Activated CD4-positive, alpha-beta T cell treated with anti-CD3 and anti-CD28 coated beads, Interleukin-2, amount 10 ng/mL, durations not matched to agents 7 days and 5 days (primary cell): ENCODE measurements around the gene SLC6A13. TPM values are rescaled to one million over a fixed set of nuclear protein-coding genes. Genes with fewer than 3 reads are reported as not detected.

Source experiments
- CTCF ChIA-PET: fragments of 350-600 bp; sonication (Branson Sonifier 250); formaldehyde crosslinking; loops from one replicate; lab custom pipeline; 2021; ENCODE audit warnings: antibody characterized with exemption; lab: Charles Lee
- POLR2A ChIA-PET: fragments of 350-600 bp; sonication (Branson Sonifier 250); formaldehyde crosslinking; loops from one replicate; lab custom pipeline; 2021; ENCODE audit warnings: antibody characterized with exemption; lab: Charles Lee
- DNase-seq: peaks from one replicate; pipeline ENCODE4 v3.0.0-alpha.2; 2020
- H3K27ac Mint-ChIP-seq: one replicate; pipeline ENCODE4 v1.8.0; 2021; ENCODE audit warnings: mild to moderate bottlenecking, moderate library complexity, mixed read lengths
- H3K27me3 Mint-ChIP-seq: one replicate; pipeline ENCODE4 v1.8.0; 2021; ENCODE audit warnings: mixed read lengths
- H3K36me3 Mint-ChIP-seq: one replicate; pipeline ENCODE4 v1.8.0; 2021; ENCODE audit warnings: low read depth, mixed read lengths
- H3K4me1 Mint-ChIP-seq: one replicate; pipeline ENCODE4 v1.8.0; 2021; ENCODE audit warnings: mixed read lengths
- H3K4me3 Mint-ChIP-seq: one replicate; pipeline ENCODE4 v1.8.0; 2021; ENCODE audit warnings: mild to moderate bottlenecking, moderate library complexity, mixed read lengths
- H3K9me3 Mint-ChIP-seq: one replicate; pipeline ENCODE4 v1.8.0; 2021; ENCODE audit warnings: mixed read lengths
- total RNA-seq, 2 experiments: library from RNA; stranded (reverse); gene quantifications; one replicate each; pipeline ENCODE4 v1.2.3, GENCODE V29; 2021

The SLC6A13 gene
- total RNA-seq, 2 experiments from 2014 or later = 0.15 to 0.19 TPM

- no peak overlapping the region for H3K4me3 Mint-ChIP-seq
- no peaks in the 10 kb centered on the region for H3K27me3 Mint-ChIP-seq
Observed at GRCh38 chr12:174124-174523, 88.5 kb downstream of the SLC6A13 start.

GRCh38 chr12:172732-173161 is 89.9 kb downstream of the SLC6A13 start:
- no peaks in the 10 kb centered on the region for H3K36me3 Mint-ChIP-seq
- no peak overlapping the region for H3K27ac Mint-ChIP-seq
- no peaks in the 10 kb centered on the region for H3K27me3 Mint-ChIP-seq
- ChIA-PET CTCF (no interaction called here), POLR2A (no interaction called here)
- no peak for DNase-seq
- no peaks in the 10 kb centered on the region for H3K9me3 Mint-ChIP-seq
- H3K4me1 Mint-ChIP-seq = peaks cover 16% of the 10 kb centered on the region
- H3K4me3 Mint-ChIP-seq = no peak overlapping the region

More at GRCh38 chr12:174124-174523, 88.5 kb downstream of the SLC6A13 start:
- H3K9me3 Mint-ChIP-seq = no peaks in the 10 kb centered on the region
- POLR2A ChIA-PET = no interaction called here
- DNase-seq = no peak
- peaks cover 7% of the 10 kb centered on the region for H3K4me1 Mint-ChIP-seq
- CTCF ChIA-PET = no interaction called here
- H3K36me3 Mint-ChIP-seq = no peaks in the 10 kb centered on the region
- H3K27ac Mint-ChIP-seq = no peak overlapping the region

GRCh38 chr12:171743-172676 is 90.6 kb downstream of the SLC6A13 start:
- Mint-ChIP-seq H3K36me3 (no peaks in the 10 kb centered on the region), H3K27ac (no peak overlapping the region), H3K9me3 (no peaks in the 10 kb centered on the region), H3K4me1 (peaks cover 16% of the 10 kb centered on the region), H3K27me3 (no peaks in the 10 kb centered on the region), H3K4me3 (no peak overlapping the region)
- no peak for DNase-seq
- ChIA-PET CTCF (interaction anchor here (0.9 kb wide), 1 partner anchor 40 kb away, joined by 3 read pairs; no protein-coding TSS in a partner anchor), POLR2A (interaction anchor here (0.6 kb wide), 1 partner anchor 61 kb away, joined by 3 read pairs; no protein-coding TSS in a partner anchor)

GRCh38 chr12:171276-171675 is 91.4 kb downstream of the SLC6A13 start:
- peaks cover 16% of the 10 kb centered on the region for H3K4me1 Mint-ChIP-seq
- ChIA-PET POLR2A (no interaction called here), CTCF (interaction anchor here (0.9 kb wide), 1 partner anchor 41 kb away, joined by 3 read pairs; no protein-coding TSS in a partner anchor)
- H3K36me3 Mint-ChIP-seq = no peaks in the 10 kb centered on the region
- H3K27me3 Mint-ChIP-seq = no peaks in the 10 kb centered on the region
- H3K9me3 Mint-ChIP-seq = no peaks in the 10 kb centered on the region
- no peak overlapping the region for H3K4me3 Mint-ChIP-seq
- H3K27ac Mint-ChIP-seq = no peak overlapping the region
- DNase-seq = no peak

Other genes starting within 250 kb of the SLC6A13 start
- gene IQSEC3, start 196.1 kb downstream of the SLC6A13 start, total RNA-seq = not detected
- gene SLC6A12, start 48.7 kb downstream of the SLC6A13 start, total RNA-seq = not detected
- 10 to 100 TPM; 73.4 to 92.2 TPM for gene KDM5A, start 126.5 kb upstream of the SLC6A13 start, total RNA-seq
- gene CCDC77, start 138.8 kb upstream of the SLC6A13 start, total RNA-seq = 10 to 100 TPM; 14.6 TPM
- 1 to 10 TPM; 6.1 to 7.0 TPM for gene B4GALNT3, start 197.1 kb upstream of the SLC6A13 start, total RNA-seq